Measurements from ENCODE around the gene MEOX1. TPM values are rescaled to one million over a fixed set of nuclear protein-coding genes. Genes with fewer than 3 reads are reported as not detected.
A peak's percentile ranks its signal among the peaks of the same experiment; 100 is the strongest.

Gene MEOX1
- total and polyA plus RNA-seq, 4 experiments from 2014 or later: 1.7 to 8.4 (median 3.6) TPM

DNA sequence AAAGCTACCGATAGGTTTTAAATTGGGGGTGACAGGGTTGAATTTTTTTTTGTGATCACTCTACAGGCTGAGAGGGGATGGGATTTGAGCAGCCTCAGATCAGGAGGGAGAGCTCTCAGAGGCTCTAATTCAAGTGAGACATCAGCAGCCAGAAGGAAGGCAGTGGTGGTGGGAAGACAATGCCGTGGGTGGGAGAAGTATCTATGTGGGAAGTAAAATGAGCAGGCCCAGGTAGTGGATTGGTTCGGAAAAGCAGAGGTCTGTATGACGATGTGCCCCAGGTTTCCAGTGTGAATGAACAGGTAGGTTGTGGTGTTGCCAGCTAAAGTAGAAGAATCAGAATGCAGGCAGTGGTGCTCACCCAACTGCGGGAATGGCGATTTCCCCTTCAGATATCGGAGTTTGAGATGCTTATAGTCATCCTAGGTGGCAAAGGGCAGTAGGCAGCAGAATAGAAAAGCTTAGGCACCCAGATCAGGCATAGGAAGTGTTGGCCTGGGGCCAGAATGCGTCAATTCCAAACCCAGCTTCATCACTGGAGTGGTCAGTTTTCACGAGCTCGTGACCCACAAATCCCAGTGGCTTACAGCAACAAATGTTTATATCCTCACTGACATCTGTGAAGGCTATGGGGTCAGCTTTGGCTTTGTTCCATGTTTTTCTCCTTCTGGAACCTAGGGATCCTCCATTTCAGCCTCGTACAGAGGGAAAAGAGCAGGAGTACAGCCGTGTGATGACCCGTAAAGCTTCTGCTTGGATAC, 24.0 kb downstream of the MEOX1 start:
- Mint-ChIP-seq H3K4me1 (peaks cover 5 to 10% (median 7%) of the 10 kb centered on the region in 4 donors), H3K27ac (peak overlapping the region in 2 of 7 donors; percentile 15 to 17), H3K9me3 (no peaks in the 10 kb centered on the region), H3K36me3 (no peaks in the 10 kb centered on the region), H3K4me3 (no peak overlapping the region), H3K27me3 (peaks cover 1 to 3% of the 10 kb centered on the region in 2 donors)
- no peak overlapping the region for H3K4me3 ChIP-seq (ENCODE audit: low read length in 2 of 2)
- no peak for DNase-seq
- peaks cover 15% of the 10 kb centered on the region for H3K4me1 ChIP-seq (ENCODE audit: insufficient read depth, low read length)
- ChIA-PET CTCF (ENCODE audit: partially characterized antibody) (interaction anchor here (0.6 to 1.1 kb wide), 3 partner anchors 9 to 67 kb away, joined by 3 read pairs; no protein-coding TSS in a partner anchor), POLR2A (ENCODE audit: partially characterized antibody) (no interaction called here)
- no peaks in the 10 kb centered on the region for H3K9me3 ChIP-seq (ENCODE audit: control insufficient read depth in 1 of 2, low read length in 2 of 2)
- H3K36me3 ChIP-seq (ENCODE audit: insufficient read depth, low read length): no peaks in the 10 kb centered on the region
- no peak overlapping the region for H3K27ac ChIP-seq (ENCODE audit: low read depth, low read length)
- intact Hi-C loops (cut with micrococcal nuclease): no loop called here
- no peaks in the 10 kb centered on the region for H3K27me3 ChIP-seq (ENCODE audit: insufficient read depth, low read length)

DNA sequence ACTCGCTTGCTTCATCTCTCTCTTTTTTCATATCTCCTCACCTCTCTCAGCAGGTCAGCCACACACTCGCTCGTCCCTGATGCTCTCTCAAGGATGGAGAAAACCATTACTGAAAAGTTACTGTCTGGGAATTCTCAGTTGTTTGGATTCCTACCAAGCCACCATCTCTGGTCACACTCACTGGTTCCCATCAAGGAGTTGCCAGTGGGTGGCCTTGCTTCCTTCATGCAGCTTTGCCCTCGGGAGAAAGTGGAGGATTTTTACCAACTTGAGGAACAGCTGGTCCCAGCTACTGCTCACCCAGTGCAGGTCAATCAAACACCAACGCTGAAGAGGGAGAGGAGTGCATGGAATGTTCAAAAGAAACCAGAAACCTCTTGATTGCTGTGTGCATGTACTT, 25.3 kb downstream of the MEOX1 start:
- H3K27ac ChIP-seq (ENCODE audit: low read depth, low read length): no peak overlapping the region
- intact Hi-C loops (cut with micrococcal nuclease): no loop called here
- H3K4me3 ChIP-seq (ENCODE audit: low read length in 2 of 2): no peak overlapping the region
- DNase-seq: no peak
- Mint-ChIP-seq H3K36me3 (no peaks in the 10 kb centered on the region), H3K9me3 (no peaks in the 10 kb centered on the region), H3K27ac (peak overlapping the region in 1 of 7 donors; percentile 38), H3K4me1 (peaks cover 3 to 8% (median 5%) of the 10 kb centered on the region in 4 donors), H3K4me3 (no peak overlapping the region), H3K27me3 (peaks cover 1 to 3% of the 10 kb centered on the region in 2 donors)
- ChIA-PET POLR2A (ENCODE audit: partially characterized antibody) (no interaction called here), CTCF (ENCODE audit: partially characterized antibody) (no interaction called here)
- no peaks in the 10 kb centered on the region for H3K27me3 ChIP-seq (ENCODE audit: insufficient read depth, low read length)
- H3K9me3 ChIP-seq (ENCODE audit: control insufficient read depth in 1 of 2, low read length in 2 of 2): no peaks in the 10 kb centered on the region
- peaks cover 11% of the 10 kb centered on the region for H3K4me1 ChIP-seq (ENCODE audit: insufficient read depth, low read length)
- H3K36me3 ChIP-seq (ENCODE audit: insufficient read depth, low read length): no peaks in the 10 kb centered on the region

DNA sequence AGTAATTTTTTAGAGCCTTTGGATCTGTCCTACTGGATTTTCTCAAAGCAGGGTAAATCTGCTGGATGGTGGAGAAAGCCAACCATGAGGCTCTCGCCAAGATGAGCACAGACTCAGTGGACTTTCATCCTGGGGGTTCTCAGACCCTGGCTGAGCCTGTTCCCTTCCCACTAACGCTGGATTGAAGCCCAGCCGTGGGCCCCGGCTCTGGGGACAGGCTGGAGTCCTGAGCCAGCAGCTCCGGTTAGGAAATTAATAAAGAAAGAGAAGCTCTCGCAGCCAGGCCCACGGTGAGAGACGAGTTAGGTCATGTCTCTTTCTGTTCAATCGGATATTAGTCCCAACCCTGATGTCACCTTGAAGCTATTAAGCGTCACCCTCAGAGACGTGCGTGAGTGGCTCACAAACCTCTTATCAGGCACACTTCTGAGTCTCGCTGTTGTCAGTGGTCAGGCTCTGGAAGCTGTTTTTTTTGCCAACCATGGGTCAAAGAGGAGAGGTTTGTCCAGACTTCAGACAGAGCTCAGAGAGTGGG, 27.1 kb downstream of the MEOX1 start:
- Histone ChIP-seq H3K27me3 (ENCODE audit: insufficient read depth, low read length) (no peaks in the 10 kb centered on the region), H3K27ac (ENCODE audit: low read depth, low read length) (no peak overlapping the region), H3K4me3 (ENCODE audit: low read length in 2 of 2) (no peak overlapping the region), H3K4me1 (ENCODE audit: insufficient read depth, low read length) (no peaks in the 10 kb centered on the region), H3K36me3 (ENCODE audit: insufficient read depth, low read length) (no peaks in the 10 kb centered on the region), H3K9me3 (ENCODE audit: control insufficient read depth in 1 of 2, low read length in 2 of 2) (no peaks in the 10 kb centered on the region)
- H3K4me1 Mint-ChIP-seq: no peaks in the 10 kb centered on the region
- H3K27me3 Mint-ChIP-seq: peaks cover 1 to 6% of the 10 kb centered on the region in 2 donors
- no peaks in the 10 kb centered on the region for H3K36me3 Mint-ChIP-seq
- DNase-seq: no peak
- ChIA-PET CTCF (ENCODE audit: partially characterized antibody) (interaction anchor here (0.7 to 0.9 kb wide), 2 partner anchors 11 to 57 kb away, joined by 3 read pairs; no protein-coding TSS in a partner anchor), POLR2A (ENCODE audit: partially characterized antibody) (no interaction called here)
- no peak overlapping the region for H3K27ac Mint-ChIP-seq
- intact Hi-C loops (cut with micrococcal nuclease): no loop called here
- H3K4me3 Mint-ChIP-seq: no peak overlapping the region
- no peaks in the 10 kb centered on the region for H3K9me3 Mint-ChIP-seq

DNA sequence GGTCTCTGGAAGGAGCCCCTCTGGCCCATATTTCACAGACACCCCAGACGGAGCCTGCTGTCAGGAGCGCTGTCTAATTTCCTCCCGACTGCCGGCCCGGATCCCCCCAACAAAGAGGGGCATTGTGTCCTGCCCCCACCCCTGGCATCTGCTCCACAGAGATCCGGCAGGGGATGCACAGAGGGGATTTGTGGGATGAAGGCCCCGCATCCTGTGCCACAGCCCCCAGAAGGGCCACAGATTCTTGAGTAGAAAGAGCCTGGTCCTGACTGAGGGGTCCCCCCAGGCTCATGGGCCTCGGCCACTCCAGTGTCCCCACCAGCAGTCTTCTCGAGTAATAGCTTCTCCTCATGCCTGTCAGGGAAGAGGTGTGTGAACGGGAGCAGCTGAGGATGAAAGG, 29.5 kb downstream of the MEOX1 start:
- H3K36me3 ChIP-seq (ENCODE audit: insufficient read depth, low read length): no peaks in the 10 kb centered on the region
- Mint-ChIP-seq H3K27ac (no peak overlapping the region), H3K4me3 (no peak overlapping the region), H3K27me3 (peaks cover 1 to 7% of the 10 kb centered on the region in 2 donors), H3K9me3 (no peaks in the 10 kb centered on the region), H3K36me3 (no peaks in the 10 kb centered on the region), H3K4me1 (no peaks in the 10 kb centered on the region)
- H3K4me3 ChIP-seq (ENCODE audit: low read length in 2 of 2): no peak overlapping the region
- H3K27ac ChIP-seq (ENCODE audit: low read depth, low read length): no peak overlapping the region
- no peak for DNase-seq
- CTCF ChIA-PET (ENCODE audit: partially characterized antibody): no interaction called here
- H3K9me3 ChIP-seq (ENCODE audit: control insufficient read depth in 1 of 2, low read length in 2 of 2): no peaks in the 10 kb centered on the region
- no peaks in the 10 kb centered on the region for H3K27me3 ChIP-seq (ENCODE audit: insufficient read depth, low read length)
- intact Hi-C loops (cut with micrococcal nuclease): no loop called here
- no peaks in the 10 kb centered on the region for H3K4me1 ChIP-seq (ENCODE audit: insufficient read depth, low read length)
- POLR2A ChIA-PET (ENCODE audit: partially characterized antibody): no interaction called here

DNA sequence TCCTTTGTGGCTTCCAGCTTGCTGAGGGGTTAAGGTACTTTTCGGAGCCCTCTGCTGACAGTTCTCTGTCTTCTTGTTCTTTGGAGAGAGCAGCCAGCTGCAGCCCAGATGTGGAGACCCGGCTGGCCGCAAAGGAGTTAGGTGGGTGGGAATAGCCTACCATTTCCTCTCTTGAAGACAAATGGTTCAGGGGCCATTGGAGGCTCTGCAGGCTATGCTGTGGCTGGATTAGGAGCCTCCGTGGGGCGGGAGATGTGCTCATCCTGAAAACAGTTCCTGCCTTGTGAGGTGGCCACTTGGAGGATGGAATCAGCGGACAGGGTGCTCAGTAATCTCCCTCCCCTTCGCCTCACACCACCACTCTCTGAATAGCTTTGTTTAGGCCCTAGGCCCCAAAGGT, 30.3 kb downstream of the MEOX1 start:
- H3K36me3 Mint-ChIP-seq: no peaks in the 10 kb centered on the region
- H3K27ac Mint-ChIP-seq: no peak overlapping the region
- CTCF ChIA-PET (ENCODE audit: partially characterized antibody): interaction anchor here (1.1 kb wide), 1 partner anchor 42 kb away, joined by 3 read pairs; no protein-coding TSS in a partner anchor
- H3K9me3 Mint-ChIP-seq: no peaks in the 10 kb centered on the region
- Histone ChIP-seq H3K36me3 (ENCODE audit: insufficient read depth, low read length) (no peaks in the 10 kb centered on the region), H3K9me3 (ENCODE audit: control insufficient read depth in 1 of 2, low read length in 2 of 2) (no peaks in the 10 kb centered on the region), H3K27me3 (ENCODE audit: insufficient read depth, low read length) (no peaks in the 10 kb centered on the region), H3K4me3 (ENCODE audit: low read length in 2 of 2) (no peak overlapping the region), H3K27ac (ENCODE audit: low read depth, low read length) (no peak overlapping the region), H3K4me1 (ENCODE audit: insufficient read depth, low read length) (no peaks in the 10 kb centered on the region)
- no peak overlapping the region for H3K4me3 Mint-ChIP-seq
- intact Hi-C loops (cut with micrococcal nuclease): no loop called here
- POLR2A ChIA-PET (ENCODE audit: partially characterized antibody): no interaction called here
- H3K27me3 Mint-ChIP-seq: peaks cover 1 to 7% of the 10 kb centered on the region in 2 donors
- DNase-seq: no peak
- no peaks in the 10 kb centered on the region for H3K4me1 Mint-ChIP-seq

DNA sequence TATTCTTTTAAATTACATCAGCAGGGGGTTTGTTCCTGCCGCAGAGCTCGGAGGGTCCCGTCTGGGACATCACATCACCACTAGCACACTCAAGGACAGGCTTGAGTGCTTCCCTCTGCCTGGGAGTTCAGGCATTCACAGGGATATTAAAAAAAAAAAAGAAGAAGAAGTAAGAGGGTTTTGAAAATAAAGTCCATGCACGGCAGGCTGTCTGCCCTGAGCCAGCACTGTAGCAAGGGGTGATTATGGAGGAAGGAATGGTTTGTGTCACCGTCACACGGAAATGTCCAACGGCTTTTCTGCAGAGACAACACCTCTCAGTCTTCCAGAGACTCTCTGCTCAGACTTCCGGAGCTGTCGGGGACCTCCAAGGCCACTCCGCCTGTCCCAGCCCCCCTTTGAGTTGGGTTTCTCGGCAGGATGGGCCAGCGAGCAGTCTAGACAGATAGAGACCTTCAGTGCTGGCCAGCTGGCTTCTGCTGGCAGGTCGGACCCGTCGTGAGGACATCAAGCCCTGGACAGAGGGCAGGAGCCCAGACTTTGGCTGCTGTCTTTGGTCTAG, 33.6 kb downstream of the MEOX1 start:
- Histone ChIP-seq H3K27me3 (ENCODE audit: insufficient read depth, low read length) (no peaks in the 10 kb centered on the region), H3K4me1 (ENCODE audit: insufficient read depth, low read length) (no peaks in the 10 kb centered on the region), H3K9me3 (ENCODE audit: control insufficient read depth in 1 of 2, low read length in 2 of 2) (no peaks in the 10 kb centered on the region), H3K4me3 (ENCODE audit: low read length in 2 of 2) (no peak overlapping the region), H3K27ac (ENCODE audit: low read depth, low read length) (no peak overlapping the region), H3K36me3 (ENCODE audit: insufficient read depth, low read length) (no peaks in the 10 kb centered on the region)
- intact Hi-C loops (cut with micrococcal nuclease): no loop called here
- Mint-ChIP-seq H3K36me3 (no peaks in the 10 kb centered on the region), H3K4me3 (no peak overlapping the region), H3K27ac (peak overlapping the region in 1 of 7 donors; percentile 19), H3K4me1 (no peaks in the 10 kb centered on the region), H3K9me3 (no peaks in the 10 kb centered on the region), H3K27me3 (peaks cover 5 to 10% of the 10 kb centered on the region in 2 donors)
- ChIA-PET POLR2A (ENCODE audit: partially characterized antibody) (no interaction called here), CTCF (ENCODE audit: partially characterized antibody) (interaction anchor here (0.7 kb wide), 1 partner anchor 25 kb away, joined by 4 read pairs; no protein-coding TSS in a partner anchor)
- no peak for DNase-seq

DNA sequence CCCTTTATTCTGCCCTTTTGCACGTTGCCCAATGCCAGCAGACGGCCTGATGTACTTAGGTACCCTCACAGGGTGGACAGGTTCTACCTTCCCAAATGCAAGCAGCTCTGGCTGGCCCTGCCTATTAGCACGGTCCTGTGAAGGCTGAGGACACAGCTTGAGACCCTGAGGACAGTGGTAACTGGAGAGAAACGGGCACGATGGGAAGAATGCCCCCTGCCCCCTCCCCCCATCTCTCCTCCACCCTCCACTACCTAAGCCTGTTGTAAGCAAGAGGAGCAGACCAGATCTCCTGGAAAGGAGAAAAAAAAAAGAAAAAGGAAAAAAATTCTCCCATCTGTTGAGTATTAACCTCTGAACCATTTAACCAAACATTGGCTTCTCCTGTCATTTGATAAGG, 34.1 kb downstream of the MEOX1 start:
- POLR2A ChIA-PET (ENCODE audit: partially characterized antibody): no interaction called here
- Histone ChIP-seq H3K4me3 (ENCODE audit: low read length in 2 of 2) (no peak overlapping the region), H3K4me1 (ENCODE audit: insufficient read depth, low read length) (no peaks in the 10 kb centered on the region), H3K9me3 (ENCODE audit: control insufficient read depth in 1 of 2, low read length in 2 of 2) (no peaks in the 10 kb centered on the region), H3K27ac (ENCODE audit: low read depth, low read length) (no peak overlapping the region), H3K36me3 (ENCODE audit: insufficient read depth, low read length) (no peaks in the 10 kb centered on the region), H3K27me3 (ENCODE audit: insufficient read depth, low read length) (no peaks in the 10 kb centered on the region)
- H3K27ac Mint-ChIP-seq: peak overlapping the region in 1 of 7 donors; percentile 19
- no peak for DNase-seq
- no peak overlapping the region for H3K4me3 Mint-ChIP-seq
- no peaks in the 10 kb centered on the region for H3K4me1 Mint-ChIP-seq
- no peaks in the 10 kb centered on the region for H3K9me3 Mint-ChIP-seq
- peaks cover 5 to 10% of the 10 kb centered on the region in 2 donors for H3K27me3 Mint-ChIP-seq
- intact Hi-C loops (cut with micrococcal nuclease): no loop called here
- no peaks in the 10 kb centered on the region for H3K36me3 Mint-ChIP-seq
- CTCF ChIA-PET (ENCODE audit: partially characterized antibody): no interaction called here

Data from CD4-positive, alpha-beta memory T cell (primary cell).